Stimulated activated CD8-positive, alpha-beta memory T cell treated with anti-CD3 and anti-CD28 coated beads, Interleukin-7, amount 100 ng/mL, for 4 hours (primary cell): ENCODE measurements around the gene PRCD.
"Not testable (repeated sequence)": the region's sequence is repeated elsewhere in the genome, so short reads cannot be mapped to it uniquely, and the experiment has no call there.

Source experiments
- DNase-seq, 2 donors: peaks; one replicate each; pipeline ENCODE4 v3.0.0-alpha.2; 2020; ENCODE audit warnings: low read depth in 2 of 2

Gene PRCD

DNA sequence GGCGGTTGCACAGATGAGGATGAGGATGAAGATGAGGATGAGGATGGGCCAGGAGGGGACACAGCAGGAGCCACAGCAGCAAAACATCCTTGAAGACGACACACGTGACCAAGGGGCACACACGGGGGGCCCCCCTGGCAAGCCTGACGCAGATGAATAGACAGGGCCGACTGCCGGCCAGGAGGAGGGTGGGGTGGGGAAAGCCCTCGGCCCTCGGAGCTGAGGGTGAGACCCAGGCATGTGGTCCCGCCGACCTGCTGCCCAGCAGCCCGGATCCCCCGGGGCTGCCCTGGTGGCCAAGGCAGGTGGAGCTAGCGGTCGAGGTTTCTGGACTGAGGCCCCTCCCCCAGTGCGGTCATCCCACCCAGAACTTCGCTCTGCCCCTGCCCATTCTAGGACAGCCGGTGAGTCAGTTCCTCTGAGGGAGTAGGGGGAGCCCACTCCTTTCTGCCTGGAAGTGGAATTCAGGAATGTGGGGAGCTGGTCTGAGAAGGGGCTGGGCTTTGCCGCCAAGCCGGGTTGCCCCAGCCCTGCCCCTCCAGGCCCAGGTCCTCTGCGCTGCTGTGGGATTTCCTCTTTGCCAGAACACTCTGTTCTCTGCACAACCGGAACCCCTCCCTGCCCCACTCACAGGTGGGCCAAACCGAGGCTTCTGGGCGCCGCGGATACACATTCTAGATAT is 12.3 kb upstream of the PRCD start:
- DNase-seq, result peak; percentile 11 to 24

DNA sequence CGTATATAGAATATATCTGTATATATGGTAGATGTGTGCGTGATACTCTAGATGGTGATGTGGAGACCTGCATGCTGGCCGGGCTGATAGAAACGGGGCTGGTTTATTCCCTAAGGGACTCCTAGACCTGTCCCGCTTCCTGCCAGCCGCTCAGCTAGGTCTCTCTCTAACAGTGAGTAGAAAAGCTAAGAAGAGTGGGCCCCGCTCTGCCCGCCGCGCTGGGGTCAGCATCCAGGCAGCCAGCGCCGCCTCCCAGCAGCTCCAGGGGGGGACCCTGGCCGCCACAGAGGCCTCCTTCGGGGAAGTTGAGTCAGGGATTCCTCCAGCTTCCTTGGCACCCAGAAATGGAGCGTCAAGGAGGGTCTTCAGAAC is 11.7 kb upstream of the PRCD start:
- DNase-seq, result no peak

DNA sequence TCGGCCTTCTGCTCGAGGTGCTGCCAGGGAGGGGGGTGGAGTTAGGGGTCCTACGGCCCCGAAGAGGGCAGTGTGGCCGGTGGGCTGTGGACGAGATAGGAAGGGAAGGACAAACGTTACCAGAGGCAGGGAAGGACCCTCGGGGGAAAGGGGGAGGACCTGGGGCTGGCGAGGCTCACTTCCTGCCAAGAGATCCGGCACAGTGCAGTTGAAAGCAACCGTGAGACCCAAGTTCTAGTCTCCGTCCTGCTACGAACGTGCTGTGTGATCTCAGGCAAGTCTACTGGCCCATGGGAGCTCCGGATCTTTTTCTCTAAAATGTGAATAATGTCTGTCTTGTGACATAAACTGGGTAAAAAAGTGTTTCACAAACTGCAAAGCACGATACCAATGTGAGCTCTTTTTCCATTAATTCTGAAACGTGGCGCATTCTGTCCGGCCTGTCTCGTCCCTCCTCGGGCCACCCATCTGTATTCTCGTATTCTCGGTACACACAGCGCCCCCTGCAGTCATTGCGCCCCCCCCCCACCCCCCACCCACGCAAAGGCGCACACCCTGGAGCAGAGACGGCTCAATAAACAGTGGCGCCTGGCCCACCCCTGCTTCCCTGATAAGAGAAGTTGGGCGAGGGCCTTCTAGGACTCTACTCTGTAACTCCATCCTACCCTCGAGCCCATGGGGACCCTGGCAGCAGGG is 11.2 kb upstream of the PRCD start:
- DNase-seq, result no peak

DNA sequence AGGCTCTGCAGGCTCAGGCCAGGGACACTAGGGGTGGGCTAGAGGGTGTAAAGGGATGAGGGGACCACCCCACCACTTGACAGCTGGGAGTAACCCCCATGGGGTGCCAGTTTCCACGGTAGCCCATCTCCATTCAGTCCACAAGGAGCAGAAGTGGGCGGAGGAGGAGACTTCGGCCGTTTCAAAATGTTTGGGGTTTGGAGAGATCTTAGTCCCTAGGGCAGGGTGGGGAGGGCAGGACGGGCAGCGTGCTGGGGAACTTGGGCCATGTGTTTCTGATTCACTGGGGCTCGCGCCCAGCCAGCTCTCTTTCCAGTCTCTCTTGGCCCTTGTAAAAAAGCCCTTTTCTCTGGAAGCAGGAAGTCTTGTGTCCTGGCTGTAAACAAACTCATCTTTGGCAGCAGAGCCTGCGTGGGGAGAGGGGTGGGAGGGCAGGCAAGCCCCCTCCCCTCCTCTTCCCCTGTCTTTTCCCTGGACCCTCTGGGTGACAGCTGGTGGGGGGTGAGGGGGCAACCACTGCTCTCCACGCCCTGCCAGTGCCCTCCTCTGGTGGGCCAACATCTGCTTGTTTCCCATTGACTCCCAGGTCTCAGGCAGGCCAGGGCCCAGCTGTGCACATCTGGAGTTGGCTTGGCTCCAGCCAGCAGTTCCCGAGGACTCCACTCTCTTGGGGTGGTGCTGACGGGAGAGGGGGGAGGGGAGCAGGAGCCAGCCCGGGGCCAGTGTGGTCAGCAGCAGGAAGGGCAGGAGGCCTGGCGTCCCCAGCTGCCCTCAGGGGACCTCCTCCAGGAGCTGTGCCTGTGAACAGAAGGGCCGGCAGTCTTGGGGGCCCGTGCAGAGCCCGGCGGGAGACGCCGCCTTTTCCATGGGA is 10.4 kb upstream of the PRCD start:
- DNase-seq, result no peak

DNA sequence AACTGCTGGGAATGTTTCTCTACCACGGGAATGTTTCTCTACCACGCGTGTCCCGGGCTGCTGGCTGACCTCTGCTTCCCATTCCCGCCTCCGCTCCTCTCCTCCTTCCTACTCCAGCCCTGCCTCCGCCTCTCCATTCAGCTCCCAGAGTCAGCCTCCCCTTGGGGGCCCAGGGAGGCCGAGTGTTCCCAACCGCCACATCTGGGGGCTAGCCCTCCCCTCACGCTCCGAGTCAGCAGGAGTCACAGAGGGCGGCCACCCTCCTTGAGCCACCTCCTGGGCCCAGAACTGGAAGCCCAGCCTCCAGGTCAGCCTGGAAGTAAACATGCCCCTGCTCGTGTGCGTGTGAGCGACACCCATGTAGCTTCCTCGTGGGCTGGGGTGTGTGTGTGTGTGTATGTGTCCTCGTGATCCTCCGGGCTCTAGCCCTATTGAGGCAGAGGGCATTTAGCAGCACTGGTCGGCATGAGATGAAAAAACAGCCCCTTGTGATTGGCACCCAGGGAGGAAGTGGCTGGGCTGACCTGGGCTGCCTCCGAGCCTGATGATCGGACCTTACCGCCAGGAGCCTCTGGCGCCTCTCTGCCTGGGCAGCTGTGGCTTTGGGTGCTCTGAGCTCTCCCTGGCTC is 9.6 kb upstream of the PRCD start:
- no peak for DNase-seq

DNA sequence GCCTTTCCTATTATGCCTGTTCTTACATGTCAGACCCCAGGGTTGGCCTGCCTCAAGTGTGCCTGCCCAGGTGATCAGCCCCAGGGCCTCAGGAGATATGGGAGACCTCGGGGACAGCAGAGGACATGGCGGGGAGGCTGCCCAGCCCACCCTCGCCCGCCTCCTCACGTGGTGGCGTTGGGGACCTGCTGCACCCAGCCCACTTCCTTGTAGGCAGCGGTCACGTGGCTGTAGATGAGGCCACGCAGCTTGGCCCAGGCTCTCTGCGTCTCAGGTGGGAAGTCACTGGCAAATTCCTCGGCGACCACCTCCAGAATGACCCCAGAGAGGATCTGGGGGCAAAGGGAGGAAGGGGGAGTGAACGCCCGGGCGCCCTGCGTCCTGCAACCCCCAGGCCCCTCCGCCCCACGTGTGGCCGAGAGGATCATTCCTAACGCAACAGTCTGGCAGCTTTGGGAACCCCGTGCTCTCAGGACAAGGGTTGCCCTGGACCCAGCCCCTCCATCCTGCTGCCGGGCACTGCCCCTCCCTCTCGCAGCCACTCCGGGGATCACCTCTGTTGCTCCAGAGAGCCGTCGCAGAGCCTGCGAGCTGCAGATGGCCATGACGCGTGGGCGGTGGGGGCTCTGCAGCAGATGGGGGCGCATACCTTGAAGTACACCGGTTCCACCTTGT is 8.9 kb upstream of the PRCD start:
- no peak for DNase-seq

DNA sequence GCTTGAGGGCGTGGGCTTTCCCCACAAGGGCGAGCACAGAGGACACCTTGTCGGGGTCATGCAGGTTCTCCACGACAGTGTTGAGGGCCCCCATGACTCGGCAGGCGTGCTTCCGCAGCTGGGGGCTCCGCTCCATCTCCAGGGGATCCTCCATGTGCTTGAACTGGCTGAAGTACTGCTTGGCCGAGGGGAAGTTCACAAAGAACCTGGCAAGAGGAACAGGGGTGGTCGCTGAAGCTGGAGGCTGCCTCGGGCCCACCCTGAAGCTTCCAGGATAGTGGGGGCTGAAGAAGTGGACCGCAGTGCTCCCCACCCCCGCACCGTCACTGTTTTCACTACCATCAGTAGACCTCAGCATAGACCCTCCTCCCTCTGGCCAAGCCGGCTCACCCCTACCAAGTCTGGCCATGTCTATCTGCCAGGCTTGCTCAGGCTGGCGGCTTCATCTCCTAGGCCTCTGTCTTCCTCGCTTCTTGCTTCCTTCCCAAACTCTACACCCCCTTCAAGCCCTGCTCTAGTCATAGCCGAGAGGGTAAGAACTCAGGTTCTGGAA is 8.3 kb upstream of the PRCD start:
- DNase-seq, result no peak

DNA sequence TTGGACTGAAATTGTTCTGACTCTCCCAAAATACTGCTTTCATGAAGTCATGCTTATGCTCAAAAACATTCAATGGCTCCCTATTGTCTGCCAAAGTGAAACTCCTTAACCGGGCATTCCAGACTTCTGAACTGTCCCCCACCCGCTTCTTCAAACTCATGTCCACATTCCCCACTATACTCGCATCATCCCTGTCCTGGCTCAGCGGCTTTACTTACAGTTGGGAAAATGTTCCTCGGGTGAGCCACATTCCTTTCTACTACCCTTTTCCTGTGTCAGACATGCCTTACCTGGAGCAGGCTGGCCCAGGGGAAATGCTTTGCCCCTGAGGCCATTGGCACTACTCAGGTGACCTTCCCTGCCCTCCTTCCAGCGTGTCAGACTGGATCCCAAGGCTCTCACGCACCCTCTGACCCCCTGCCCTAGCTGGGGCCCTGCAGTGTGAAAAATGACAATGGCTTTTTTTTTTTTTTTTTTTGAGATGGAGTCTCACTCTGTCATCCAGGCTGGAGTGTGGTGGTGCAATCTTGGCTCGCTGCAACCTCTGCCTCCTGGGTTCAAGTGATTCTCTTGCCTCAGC is 7.7 kb upstream of the PRCD start:
- DNase-seq, result no peak

DNA sequence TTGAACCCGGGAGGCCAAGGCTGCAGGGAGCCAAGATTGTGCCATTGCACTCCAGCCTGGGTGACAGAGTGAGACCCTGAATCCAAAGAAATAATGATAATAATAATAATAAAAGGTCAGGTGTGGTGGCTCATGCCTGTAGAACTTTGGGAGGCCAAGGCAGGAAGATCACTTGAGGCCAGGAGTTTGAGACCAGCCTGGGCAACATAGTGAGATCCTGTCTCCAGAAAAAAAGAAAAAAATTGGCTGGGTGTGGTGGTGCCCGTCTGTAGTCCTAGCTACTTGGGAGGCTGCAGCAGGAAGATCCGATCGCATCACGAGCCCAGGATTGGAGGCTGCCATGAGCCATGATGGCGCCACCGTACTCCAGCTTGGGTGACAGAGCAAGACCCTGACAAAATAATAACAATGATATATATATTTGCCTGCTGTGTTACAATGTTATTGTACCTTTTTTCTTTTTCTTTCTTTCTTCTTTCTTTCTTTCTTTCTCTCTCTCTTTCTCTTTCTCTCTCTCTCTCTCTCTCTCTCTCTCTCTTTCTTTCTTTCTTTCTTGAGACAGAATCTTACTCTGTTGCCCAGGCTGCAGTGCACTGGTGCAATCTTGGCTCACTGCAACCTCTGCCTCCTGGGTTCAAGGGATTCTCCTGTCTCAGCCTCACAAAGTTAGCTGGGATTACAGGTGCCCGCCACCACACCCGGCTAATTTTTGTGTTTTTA is 6.0 kb upstream of the PRCD start:
- not testable (repeated sequence) for DNase-seq

DNA sequence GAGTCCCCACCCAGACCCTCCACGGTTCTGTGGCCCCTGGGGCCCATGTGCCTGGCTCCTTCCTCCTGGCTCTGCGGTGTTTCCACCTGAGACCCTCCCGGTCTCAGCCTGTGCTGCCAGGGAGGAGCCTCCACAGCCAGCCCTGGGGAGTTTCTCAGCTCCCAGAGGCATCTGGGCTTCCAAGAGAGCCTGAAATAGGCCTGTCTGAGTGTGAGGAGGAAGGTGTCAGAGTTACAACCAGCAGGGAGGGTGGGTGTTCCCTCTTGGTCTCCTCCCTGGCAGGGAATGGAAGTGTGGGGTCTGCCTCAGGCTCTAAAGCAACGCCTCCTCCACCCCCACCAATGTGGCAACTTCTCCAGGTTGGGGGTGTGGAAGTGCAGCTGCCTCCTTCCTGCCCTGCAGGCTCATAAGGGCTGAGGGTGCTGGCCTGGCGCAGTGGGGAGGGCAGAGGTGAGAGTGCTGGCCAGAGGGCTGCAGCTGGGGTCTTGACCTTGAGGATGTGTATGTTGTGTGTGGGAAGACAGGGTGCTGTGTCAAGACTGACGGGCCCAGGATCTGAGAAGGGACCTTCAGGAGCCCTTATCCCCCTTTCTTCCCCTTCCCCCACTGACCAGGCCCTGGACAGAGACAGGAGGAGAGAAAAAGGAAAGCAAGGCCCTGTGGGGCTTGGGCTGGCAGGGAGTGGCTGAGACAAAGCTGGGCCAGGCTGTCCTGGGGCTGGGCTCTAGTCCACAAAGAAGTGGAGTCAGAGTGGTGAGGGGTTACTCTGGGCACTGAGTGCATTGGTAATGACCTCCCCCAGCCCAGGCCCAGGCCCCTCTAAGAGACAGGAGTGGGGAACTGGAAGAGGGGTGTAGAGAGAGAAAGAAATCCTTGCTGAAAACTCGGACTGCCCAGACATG is 4.8 kb upstream of the PRCD start:
- no peak for DNase-seq

DNA sequence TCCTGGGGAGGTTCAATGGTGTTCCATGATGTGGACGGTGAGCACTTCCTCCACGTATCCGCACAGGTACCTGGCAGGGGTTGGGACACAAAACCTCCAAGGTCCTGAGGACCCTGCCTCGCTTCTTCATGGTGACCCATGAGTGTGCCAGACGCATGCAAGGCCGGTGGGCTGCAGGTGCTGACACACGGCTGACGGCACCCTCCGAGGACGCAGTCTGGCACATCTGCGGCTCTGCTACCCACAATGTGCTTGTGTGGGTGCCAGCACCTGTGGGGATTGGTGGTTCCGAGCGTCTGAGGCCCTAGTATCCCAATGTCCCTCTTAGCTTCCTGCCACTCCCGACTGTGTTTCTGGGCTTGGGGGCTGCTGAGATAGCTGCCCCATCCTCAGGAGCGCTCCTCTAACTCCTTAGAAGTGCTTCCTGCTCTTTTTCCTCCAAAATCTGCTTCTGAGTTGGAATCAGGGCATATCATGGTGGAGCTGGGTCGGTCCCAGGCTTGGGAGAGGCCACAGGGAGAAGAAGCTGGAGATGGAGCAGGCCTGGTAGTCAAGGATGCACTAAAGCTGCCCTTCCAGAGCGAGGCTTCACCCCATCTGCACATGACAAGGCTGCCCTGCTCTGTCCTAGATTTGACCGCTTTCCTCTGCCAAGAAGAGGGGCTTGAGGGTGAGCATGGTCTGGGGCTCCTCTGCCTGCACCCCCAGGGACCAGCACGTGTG is 3.9 kb upstream of the PRCD start:
- DNase-seq, result no peak

DNA sequence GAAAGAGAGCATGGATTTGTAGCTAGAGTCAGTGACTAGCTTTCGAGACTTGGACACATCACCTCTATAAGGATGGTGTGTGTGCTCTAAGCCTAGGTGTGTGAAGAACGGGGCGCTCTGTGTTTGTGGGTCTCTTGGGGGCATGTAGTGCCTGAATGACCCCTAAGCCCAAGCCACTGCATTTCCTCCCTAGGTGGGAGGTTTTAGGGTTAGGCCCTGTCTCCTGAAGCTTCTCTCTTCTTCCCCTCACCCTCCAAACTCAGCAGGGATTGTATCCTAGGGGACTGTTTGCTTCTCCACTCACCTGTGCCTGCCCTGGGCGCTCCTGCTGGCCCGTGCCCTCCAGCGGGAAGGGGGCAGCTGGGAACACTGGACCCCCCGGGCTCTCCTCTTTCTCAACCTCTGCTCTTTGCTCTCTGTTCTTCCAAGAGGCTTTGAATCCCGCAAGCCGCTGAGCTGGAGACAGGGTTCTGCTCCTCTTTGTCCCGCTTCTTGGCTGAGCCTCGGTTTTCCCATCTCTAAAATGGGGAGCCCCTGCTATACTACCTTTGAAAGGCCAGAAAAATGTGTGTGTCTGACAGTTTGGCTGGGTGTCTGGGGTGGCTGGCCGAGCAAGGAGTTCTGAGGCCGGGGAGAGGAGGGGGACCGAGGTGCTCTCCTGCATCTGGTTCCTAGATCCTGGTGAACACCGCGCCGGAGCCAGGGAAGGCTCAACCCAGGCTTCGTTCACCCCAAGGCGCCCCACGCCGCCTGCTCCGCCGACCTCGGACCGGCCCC is 3.1 kb upstream of the PRCD start:
- no peak for DNase-seq

DNA sequence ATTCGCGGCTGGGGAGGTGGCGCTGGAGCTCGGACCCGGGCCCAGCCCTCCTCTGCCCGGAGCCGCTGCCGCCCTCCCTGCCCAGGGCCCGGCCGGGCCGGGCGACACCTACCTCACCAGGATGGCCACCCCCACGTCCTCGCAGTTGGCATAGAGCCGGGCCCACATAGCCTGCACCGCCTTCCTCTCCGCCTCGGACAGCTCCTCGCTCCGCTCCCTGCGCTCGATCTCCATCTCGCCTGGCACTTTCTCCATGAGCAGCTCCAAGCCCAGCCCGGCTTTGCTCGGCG is 2.6 kb upstream of the PRCD start:
- no peak for DNase-seq

DNA sequence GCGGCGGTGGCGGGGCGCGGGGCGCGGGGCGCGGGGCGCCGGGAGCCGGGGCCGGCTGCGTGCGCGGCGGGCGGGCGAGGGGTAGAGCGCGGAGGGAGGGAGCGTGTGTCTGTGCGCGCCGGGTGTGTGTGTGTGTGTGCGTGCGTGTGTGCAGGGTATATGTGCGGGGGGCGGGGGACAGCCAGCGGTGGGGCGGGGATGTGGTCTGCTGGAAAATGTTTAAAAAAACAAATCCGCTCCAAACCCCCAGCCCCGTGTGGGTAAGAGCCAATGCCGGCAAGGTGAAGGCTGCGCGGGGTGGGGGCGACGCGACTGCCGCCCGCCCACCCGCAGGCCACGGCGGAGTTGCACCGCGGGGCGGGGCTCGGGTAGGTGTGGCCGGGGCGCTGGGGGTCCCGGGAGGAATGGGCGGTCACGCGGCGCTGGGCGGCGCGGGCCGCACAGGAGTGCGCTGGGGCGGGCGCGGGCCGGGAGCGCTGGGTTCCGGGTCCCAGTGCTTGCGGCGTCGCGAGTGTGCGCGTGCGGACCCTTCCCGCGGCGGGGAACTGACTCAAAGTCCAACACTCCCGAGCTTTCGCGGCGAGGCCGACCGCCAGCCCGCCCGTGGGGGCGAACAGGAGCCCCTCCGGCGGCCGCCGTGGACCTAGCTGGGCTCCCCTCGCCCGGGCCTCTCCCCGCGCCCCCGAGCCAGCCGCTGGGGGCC is 2.1 kb upstream of the PRCD start, which contains the start of gene CYGB:
CYGB (minus strand) TSS at position 132 of the 703 bp plus-strand sequence. CDS start 167 bp downstream, outside the sequence.
- DNase-seq, result no peak

DNA sequence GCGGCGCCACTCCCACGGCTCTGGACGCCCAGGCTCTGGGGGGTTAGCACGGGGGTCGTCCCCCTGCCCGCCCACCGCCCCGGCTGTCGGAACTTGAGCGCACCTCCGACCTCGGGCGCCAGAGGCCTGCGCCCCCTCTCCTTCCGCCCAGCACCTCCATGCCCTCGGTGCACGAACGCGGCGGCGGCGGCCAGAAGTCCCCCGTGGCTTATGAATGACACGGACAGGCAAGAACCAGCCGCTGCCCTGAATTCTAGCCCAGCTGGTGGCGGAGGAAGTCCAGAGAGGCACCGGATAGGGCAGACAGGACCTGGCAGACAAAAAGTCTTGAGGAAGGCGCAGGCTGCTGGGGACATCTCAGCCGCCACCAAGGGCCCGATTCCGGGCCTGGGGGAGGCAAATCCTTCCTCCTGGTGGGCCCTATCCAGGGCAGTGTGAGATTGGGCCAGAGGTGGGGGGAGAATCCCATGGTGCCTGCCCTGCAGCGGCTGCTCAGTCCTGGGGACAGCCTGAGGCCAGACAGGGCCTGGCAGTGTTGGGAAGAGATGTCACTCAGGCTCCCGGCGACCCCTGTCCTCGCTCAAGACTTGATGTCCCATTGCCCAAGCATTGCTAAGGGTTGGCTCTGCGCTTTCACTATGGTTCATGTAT is 1.4 kb upstream of the PRCD start:
- no peak for DNase-seq

DNA sequence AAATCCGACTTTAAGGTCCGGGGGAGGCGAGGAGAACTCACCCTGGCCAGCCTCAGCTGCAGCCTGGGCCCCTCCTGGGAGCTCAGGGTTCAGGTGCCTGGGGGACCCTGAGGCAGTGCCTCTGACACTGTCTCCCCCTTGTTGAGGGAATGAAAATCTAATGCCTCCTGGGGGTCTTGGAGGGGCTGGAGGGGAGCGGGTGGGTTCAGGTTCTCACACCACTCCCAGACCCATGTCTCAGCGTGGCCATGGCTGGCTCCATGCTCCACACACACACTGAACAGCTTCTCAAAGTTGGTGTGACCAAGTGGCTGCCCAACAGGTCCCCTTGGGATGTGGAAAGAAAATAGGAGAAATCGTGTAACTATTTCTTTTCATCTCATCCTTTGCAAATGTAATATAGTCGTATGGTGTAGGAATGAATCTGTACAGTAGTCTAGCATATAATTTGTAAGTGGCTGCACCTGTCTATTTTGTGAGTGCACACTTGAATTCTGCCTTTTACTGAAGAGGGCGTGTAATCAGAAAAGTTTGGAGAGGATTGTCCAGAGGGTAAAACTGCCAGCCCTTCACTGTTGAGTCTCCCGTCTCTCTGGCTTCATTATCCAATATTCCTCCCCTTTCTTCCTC is 788 bp upstream of the PRCD start:
- DNase-seq, result no peak
